ENCODE results near the gene CXorf58. TPM values are rescaled to one million over a fixed set of nuclear protein-coding genes. Genes with fewer than 3 reads are reported as not detected.

Gene CXorf58
- total RNA-seq, 1 donor: not detected

- no peak overlapping the region for H2AFZ ChIP-seq (ENCODE audit: low read length)
- H4K20me1 ChIP-seq (ENCODE audit: insufficient read depth, low read length): no peaks in the 10 kb centered on the region
- no peaks in the 10 kb centered on the region for H3K4me1 ChIP-seq (ENCODE audit: insufficient read depth, low read length)
- H3K27me3 ChIP-seq (ENCODE audit: insufficient read depth, low read length): no peaks in the 10 kb centered on the region
- peak; percentile 29 for DNase-seq (ENCODE audit: insufficient read length, low spot score, missing footprints)
- H3K4me2 ChIP-seq (ENCODE audit: insufficient read depth, low read length): no peak overlapping the region
- H3K36me3 ChIP-seq (ENCODE audit: insufficient read depth, low read length): no peaks in the 10 kb centered on the region
- no peaks in the 10 kb centered on the region for H3K9me3 ChIP-seq (ENCODE audit: low read depth, low read length)
- no peak overlapping the region for H3K4me3 ChIP-seq (ENCODE audit: insufficient read depth, low read length)
- no peaks in the 10 kb centered on the region for H3K79me2 ChIP-seq (ENCODE audit: insufficient read depth, low read length)
- no peak overlapping the region for H3K27ac ChIP-seq (ENCODE audit: low read depth, low read length)
- no peak for TF ChIP-seq CTCF (IDR thresholded peaks at IDR 0.05; ENCODE audit: extremely low read depth, low read depth, low read length)
Observed at GRCh38 chrX:23864742-23865326, 43.0 kb upstream of the CXorf58 start.

- Histone ChIP-seq H2AFZ (ENCODE audit: low read length) (no peak overlapping the region), H3K27ac (ENCODE audit: low read depth, low read length) (no peak overlapping the region), H3K4me2 (ENCODE audit: insufficient read depth, low read length) (no peak overlapping the region), H3K4me1 (ENCODE audit: insufficient read depth, low read length) (no peaks in the 10 kb centered on the region), H3K36me3 (ENCODE audit: insufficient read depth, low read length) (no peaks in the 10 kb centered on the region), H3K79me2 (ENCODE audit: insufficient read depth, low read length) (no peaks in the 10 kb centered on the region), H3K4me3 (ENCODE audit: insufficient read depth, low read length) (no peak overlapping the region), H3K27me3 (ENCODE audit: insufficient read depth, low read length) (no peaks in the 10 kb centered on the region), H4K20me1 (ENCODE audit: insufficient read depth, low read length) (no peaks in the 10 kb centered on the region), H3K9me3 (ENCODE audit: low read depth, low read length) (no peaks in the 10 kb centered on the region)
- no peak for TF ChIP-seq CTCF (IDR thresholded peaks at IDR 0.05; ENCODE audit: extremely low read depth, low read depth, low read length)
- no peak for DNase-seq (ENCODE audit: insufficient read length, low spot score, missing footprints)
Observed at GRCh38 chrX:23870041-23870440, 37.8 kb upstream of the CXorf58 start.

GRCh38 chrX:23871905-23872546, 35.8 kb upstream of the CXorf58 start:
- no peak for TF ChIP-seq CTCF (IDR thresholded peaks at IDR 0.05; ENCODE audit: extremely low read depth, low read depth, low read length)
- no peaks in the 10 kb centered on the region for H3K4me1 ChIP-seq (ENCODE audit: insufficient read depth, low read length)
- H3K27ac ChIP-seq (ENCODE audit: low read depth, low read length): no peak overlapping the region
- DNase-seq (ENCODE audit: insufficient read length, low spot score, missing footprints): no peak
- no peaks in the 10 kb centered on the region for H3K9me3 ChIP-seq (ENCODE audit: low read depth, low read length)
- no peak overlapping the region for H3K4me2 ChIP-seq (ENCODE audit: insufficient read depth, low read length)
- no peaks in the 10 kb centered on the region for H3K36me3 ChIP-seq (ENCODE audit: insufficient read depth, low read length)
- no peak overlapping the region for H3K4me3 ChIP-seq (ENCODE audit: insufficient read depth, low read length)
- H3K27me3 ChIP-seq (ENCODE audit: insufficient read depth, low read length): no peaks in the 10 kb centered on the region
- no peaks in the 10 kb centered on the region for H3K79me2 ChIP-seq (ENCODE audit: insufficient read depth, low read length)
- no peak overlapping the region for H2AFZ ChIP-seq (ENCODE audit: low read length)
- H4K20me1 ChIP-seq (ENCODE audit: insufficient read depth, low read length): no peaks in the 10 kb centered on the region

- Histone ChIP-seq H3K79me2 (ENCODE audit: insufficient read depth, low read length) (no peaks in the 10 kb centered on the region), H3K27ac (ENCODE audit: low read depth, low read length) (no peak overlapping the region), H3K27me3 (ENCODE audit: insufficient read depth, low read length) (no peaks in the 10 kb centered on the region), H3K4me3 (ENCODE audit: insufficient read depth, low read length) (no peak overlapping the region), H3K4me1 (ENCODE audit: insufficient read depth, low read length) (peaks cover 14% of the 10 kb centered on the region), H3K36me3 (ENCODE audit: insufficient read depth, low read length) (no peaks in the 10 kb centered on the region), H3K9me3 (ENCODE audit: low read depth, low read length) (no peaks in the 10 kb centered on the region), H3K4me2 (ENCODE audit: insufficient read depth, low read length) (no peak overlapping the region), H2AFZ (ENCODE audit: low read length) (no peak overlapping the region), H4K20me1 (ENCODE audit: insufficient read depth, low read length) (no peaks in the 10 kb centered on the region)
- DNase-seq (ENCODE audit: insufficient read length, low spot score, missing footprints): no peak
- TF ChIP-seq CTCF (IDR thresholded peaks at IDR 0.05; ENCODE audit: extremely low read depth, low read depth, low read length): no peak
Observed at GRCh38 chrX:23879380-23880090, 28.3 kb upstream of the CXorf58 start.

Data from osteoblast (primary cell).